GM12892 (cell line): Measurements from ENCODE around the gene VSTM1.

Experiments used
- POLR2A ChIP-seq: IDR thresholded peaks from 2 replicates; pipeline ENCODE4 v1.6.1; 2011; ENCODE audit warnings: low read depth, low read length, control low read depth
- TAF1 ChIP-seq: IDR thresholded peaks from 2 replicates; pipeline ENCODE4 v1.6.1; 2011; ENCODE audit warnings: low read depth, mild to moderate bottlenecking, control low read depth, low read length, borderline replicate concordance

- TF ChIP-seq TAF1 (no peak), POLR2A (no peak)
These were observed 44.3 kb upstream of the VSTM1 start for GRCh38 chr19:54107876-54108490.
